GM12874 (cell line): ENCODE results near the gene FLYWCH1.

Source experiments
- CTCF ChIP-seq: IDR thresholded peaks from 2 replicates; pipeline ENCODE4 v1.5.1; 2011; ENCODE audit warnings: low read depth, mild to moderate bottlenecking, control low read depth, low read length, moderate library complexity; ENCODE audit not compliant: insufficient read depth

The FLYWCH1 gene

GRCh38 chr16:2926650-2926999 is 14.9 kb downstream of the FLYWCH1 start:
- no peak for TF ChIP-seq CTCF

GRCh38 chr16:2927010-2927646 is 15.4 kb downstream of the FLYWCH1 start:
- peak; percentile 88 for TF ChIP-seq CTCF

- TF ChIP-seq CTCF, result no peak
These were observed 17.1 kb downstream of the FLYWCH1 start for GRCh38 chr16:2928796-2929195.

- TF ChIP-seq CTCF, result no peak
These were observed 18.0 kb downstream of the FLYWCH1 start for GRCh38 chr16:2929693-2930092.

GRCh38 chr16:2930236-2930635 is 18.5 kb downstream of the FLYWCH1 start:
- no peak for TF ChIP-seq CTCF

- TF ChIP-seq CTCF, result no peak
These were observed 21.4 kb downstream of the FLYWCH1 start for GRCh38 chr16:2933136-2933535.

- TF ChIP-seq CTCF, result no peak
These were observed 22.0 kb downstream of the FLYWCH1 start for GRCh38 chr16:2933701-2934100.

GRCh38 chr16:2934450-2934849 is 22.7 kb downstream of the FLYWCH1 start:
- no peak for TF ChIP-seq CTCF
